PC-9 (cell line): Measurements from ENCODE around the gene NR6A1. TPM values are rescaled to one million over a fixed set of nuclear protein-coding genes. Genes with fewer than 3 reads are reported as not detected.
A peak's percentile ranks its signal among the peaks of the same experiment; 100 is the strongest.

Source experiments
- BruUV-seq: library from RNA; stranded (reverse); fragments of 400-500 nt; replicated peaks from 2 replicates; lab custom pipeline; 2021; lab: Mats Ljungman, UMichigan
- CTCF ChIA-PET: fragments of 300-600 bp; sonication (Branson Sonifier 250); formaldehyde crosslinking; loops from one replicate; lab custom pipeline; 2022; ENCODE audit warnings: antibody characterized with exemption; lab: Charles Lee
- POLR2A ChIA-PET: fragments of 300-600 bp; sonication (Branson Sonifier 250); formaldehyde crosslinking; loops from one replicate; lab custom pipeline; 2022; ENCODE audit warnings: antibody characterized with exemption; ENCODE audit not compliant: unreplicated experiment; lab: Charles Lee
- DNase-seq, 2 experiments: peaks; one replicate each; pipeline versions ENCODE4 v3.0.0 to v3.0.0-alpha.2; 2015 to 2022; ENCODE audit warnings: mixed read lengths in 1 of 2
- H2AFZ ChIP-seq: fragments of 200-600 bp; sonication (generic); 2 replicates; pipeline ENCODE4 v1.8.1; 2017; ENCODE audit warnings: antibody characterized with exemption
- H3F3A ChIP-seq: fragments of 200-600 bp; sonication (generic); 2 replicates; pipeline ENCODE4 v1.8.1; 2017; ENCODE audit warnings: antibody characterized with exemption, mild to moderate bottlenecking, low read depth; ENCODE audit not compliant: insufficient read depth
- H3K27ac ChIP-seq: fragments of 200-600 bp; sonication (generic); 2 replicates; pipeline ENCODE4 v1.6.1; 2016; ENCODE audit warnings: mixed run types
- H3K27me3 ChIP-seq: fragments of 200-600 bp; sonication (generic); 2 replicates; pipeline ENCODE4 v1.6.1; 2016; ENCODE audit warnings: low read depth, mixed run types; ENCODE audit not compliant: insufficient read depth
- H3K36me3 ChIP-seq: fragments of 200-600 bp; sonication (generic); 2 replicates; pipeline ENCODE4 v1.6.1; 2016; ENCODE audit warnings: low read depth, mixed run types
- H3K4me1 ChIP-seq: fragments of 200-600 bp; sonication (generic); replicated peaks from 2 replicates; pipeline ENCODE4 v1.6.1; 2016; ENCODE audit warnings: mixed run types; ENCODE audit not compliant: insufficient read depth
- H3K4me2 ChIP-seq: fragments of 200-600 bp; sonication (generic); 2 replicates; pipeline ENCODE4 v1.6.1; 2017; ENCODE audit warnings: mixed run types
- H3K4me3 ChIP-seq: fragments of 200-600 bp; sonication (generic); 2 replicates; pipeline ENCODE4 v1.6.1; 2016; ENCODE audit warnings: mixed run types
- H3K79me2 ChIP-seq: fragments of 200-600 bp; sonication (generic); 2 replicates; pipeline ENCODE4 v1.6.1; 2017; ENCODE audit warnings: low read depth, mixed run types
- H3K9me2 ChIP-seq: fragments of 200-600 bp; sonication (generic); 2 replicates; pipeline ENCODE4 v1.8.1; 2017; ENCODE audit warnings: mild to moderate bottlenecking; ENCODE audit not compliant: insufficient read depth
- H3K9me3 ChIP-seq: fragments of 200-600 bp; sonication (generic); 2 replicates; pipeline ENCODE4 v1.8.1; 2016; ENCODE audit warnings: low read depth; ENCODE audit not compliant: insufficient read depth
- H4K20me1 ChIP-seq: fragments of 200-600 bp; sonication (generic); 2 replicates; pipeline ENCODE4 v1.8.1; 2017; ENCODE audit not compliant: insufficient read depth
- CTCF ChIP-seq: fragments of 200-600 bp; sonication (generic); conservative IDR thresholded peaks from 2 replicates; pipeline ENCODE4 v1.6.1; 2017; ENCODE audit warnings: mixed run types, antibody characterized with exemption, mild to moderate bottlenecking, moderate library complexity
- EZH2 ChIP-seq: fragments of 200-600 bp; sonication (generic); IDR thresholded peaks from 2 replicates; pipeline ENCODE4 v1.8.0; 2017; ENCODE audit warnings: antibody characterized with exemption, low read depth
- intact Hi-C: fragments of 100-400 bp; cut with micrococcal nuclease; formaldehyde crosslinking; loops from one replicate; pipeline ENCODE4 v1.10.0; 2022; ENCODE audit not compliant: unreplicated experiment
- total RNA-seq: library from RNA; stranded (reverse); gene quantifications from 2 replicates; pipeline ENCODE4 v1.2.3, GENCODE V29; 2021

The NR6A1 gene
- total RNA-seq, 1 experiment from 2014 or later: 13.0 TPM

GRCh38 chr9:124531115-124531514 is 240.0 kb downstream of the NR6A1 start:
- Histone ChIP-seq H3K4me1 (peaks cover 22% of the 10 kb centered on the region), H3F3A (peaks cover 11% of the 10 kb centered on the region), H3K4me2 (no peak overlapping the region), H3K9me3 (no peaks in the 10 kb centered on the region), H2AFZ (no peak overlapping the region), H4K20me1 (no peaks in the 10 kb centered on the region), H3K36me3 (0 out of 2 replicates have a peak, but pooled peaks cover 5% of the 10 kb centered on the region), H3K4me3 (no peak overlapping the region), H3K27me3 (no peaks in the 10 kb centered on the region), H3K27ac (no peak overlapping the region), H3K9me2 (no peaks in the 10 kb centered on the region), H3K79me2 (no peaks in the 10 kb centered on the region)
- DNase-seq: no peak
- BruUV-seq: no TSS peak
- TF ChIP-seq EZH2 (no peak), CTCF (no peak)
- CTCF ChIA-PET: no interaction called here
- intact Hi-C loops: loop anchor here (10.0 kb wide), 1 partner anchor 986 kb away; no protein-coding TSS in a partner anchor
- POLR2A ChIA-PET: interaction anchor here (0.6 kb wide), 1 partner anchor 188 kb away, joined by 3 read pairs; no protein-coding TSS in a partner anchor

- H3K9me3 ChIP-seq: no peaks in the 10 kb centered on the region
- ChIA-PET CTCF (no interaction called here), POLR2A (no interaction called here)
- H2AFZ ChIP-seq: no peak overlapping the region
- H3K9me2 ChIP-seq: no peaks in the 10 kb centered on the region
- H3K79me2 ChIP-seq: no peaks in the 10 kb centered on the region
- TF ChIP-seq CTCF (no peak), EZH2 (no peak)
- H3K4me3 ChIP-seq: no peak overlapping the region
- no peaks in the 10 kb centered on the region for H3K27me3 ChIP-seq
- no peaks in the 10 kb centered on the region for H3K36me3 ChIP-seq
- intact Hi-C loops: loop anchor here (10.0 kb wide), 1 partner anchor 985 kb away; no protein-coding TSS in a partner anchor
- peaks cover 22% of the 10 kb centered on the region for H3K4me1 ChIP-seq
- H3K27ac ChIP-seq: no peak overlapping the region
- H3F3A ChIP-seq: peaks cover 11% of the 10 kb centered on the region
- no TSS peak for BruUV-seq
- no peaks in the 10 kb centered on the region for H4K20me1 ChIP-seq
- H3K4me2 ChIP-seq: no peak overlapping the region
- no peak for DNase-seq
Measured at GRCh38 chr9:124530246-124530645, 240.9 kb downstream of the NR6A1 start.

- ChIA-PET CTCF (interaction anchor here (0.6 to 1.4 kb wide), 3 partner anchors 9 to 268 kb away, joined by 3 read pairs; no protein-coding TSS in a partner anchor), POLR2A (interaction anchor here (0.6 to 0.7 kb wide), 2 partner anchors 151 to 284 kb away, joined by 3 to 7 read pairs; no protein-coding TSS in a partner anchor)
- no peak overlapping the region for H2AFZ ChIP-seq
- DNase-seq: peak; percentile 73 to 92
- H3F3A ChIP-seq: peaks cover 11% of the 10 kb centered on the region
- peak overlapping the region; percentile 70 for H3K27ac ChIP-seq
- H3K27me3 ChIP-seq: no peaks in the 10 kb centered on the region
- H3K4me3 ChIP-seq: no peak overlapping the region
- no peaks in the 10 kb centered on the region for H3K79me2 ChIP-seq
- H3K4me2 ChIP-seq: peak overlapping the region; percentile 30
- H4K20me1 ChIP-seq: no peaks in the 10 kb centered on the region
- peaks cover 22% of the 10 kb centered on the region for H3K4me1 ChIP-seq
- BruUV-seq: no TSS peak
- intact Hi-C loops: no loop called here
- TF ChIP-seq CTCF (no peak), EZH2 (no peak)
- no peaks in the 10 kb centered on the region for H3K36me3 ChIP-seq
- H3K9me3 ChIP-seq: no peaks in the 10 kb centered on the region
- H3K9me2 ChIP-seq: no peaks in the 10 kb centered on the region
Measured at GRCh38 chr9:124527781-124528180, 243.3 kb downstream of the NR6A1 start.
